HG03520 (cell line): ENCODE results near the gene RAD9A.
"Not testable (repeated sequence)": the region's sequence is repeated elsewhere in the genome, so short reads cannot be mapped to it uniquely, and the experiment has no call there.

ENCODE experiments used
- ATAC-seq: cut with Tn5 transposase; IDR thresholded peaks from one replicate; pipeline ENCODE4 v1.9.1; 2021; ENCODE audit warnings: mild to moderate bottlenecking, moderate library complexity; ENCODE audit not compliant: unreplicated experiment

Gene RAD9A

GRCh38 chr11:67421430-67422031 lies 29.7 kb downstream of the RAD9A start:
- no peak for ATAC-seq

GRCh38 chr11:67422891-67423290 lies 31.1 kb downstream of the RAD9A start:
- no peak for ATAC-seq

- ATAC-seq, result no peak
Observed at GRCh38 chr11:67423466-67423865, 31.7 kb downstream of the RAD9A start.

- no peak for ATAC-seq
Observed at GRCh38 chr11:67423891-67424613, 32.3 kb downstream of the RAD9A start.

GRCh38 chr11:67427364-67427859 lies 35.6 kb downstream of the RAD9A start:
- ATAC-seq, result not testable (repeated sequence)

- ATAC-seq, result peak; percentile 69
Observed at GRCh38 chr11:67428052-67429001, 36.5 kb downstream of the RAD9A start, which contains the start of gene RPS6KB2. Gene RPS6KB2 (plus strand): TSS chr11:67428494. CDS start chr11:67428546, 52 bp downstream.

GRCh38 chr11:67429038-67429668 lies 37.4 kb downstream of the RAD9A start:
- ATAC-seq, result no peak

- no peak for ATAC-seq
Observed at GRCh38 chr11:67429722-67430121, 37.9 kb downstream of the RAD9A start.

GRCh38 chr11:67431346-67432249 lies 39.8 kb downstream of the RAD9A start:
- ATAC-seq, result no peak

- no peak for ATAC-seq
Observed at GRCh38 chr11:67432655-67433349, 41.0 kb downstream of the RAD9A start.

- no peak for ATAC-seq
Observed at GRCh38 chr11:67433536-67434394, 42.0 kb downstream of the RAD9A start.

GRCh38 chr11:67434395-67434881 lies 42.7 kb downstream of the RAD9A start:
- no peak for ATAC-seq

- no peak for ATAC-seq
Observed at GRCh38 chr11:67435031-67435726, 43.4 kb downstream of the RAD9A start.

GRCh38 chr11:67435727-67436458 lies 44.1 kb downstream of the RAD9A start:
- ATAC-seq, result no peak

- ATAC-seq, result no peak
Observed at GRCh38 chr11:67436459-67437081, 44.8 kb downstream of the RAD9A start.

- ATAC-seq, result no peak
Observed at GRCh38 chr11:67437082-67437808, 45.5 kb downstream of the RAD9A start, which contains the start of gene PTPRCAP. Gene PTPRCAP (minus strand): TSS chr11:67437682. CDS start chr11:67437619, 63 bp downstream.
